Neural cell (in vitro differentiated cells): ENCODE results near the gene THTPA. TPM values are rescaled to one million over a fixed set of nuclear protein-coding genes. Genes with fewer than 3 reads are reported as not detected.
A peak's percentile ranks its signal among the peaks of the same experiment; 100 is the strongest.

Experiments
- H2AFZ ChIP-seq: fragments of 200-600, 300-800 bp; sonication (generic), shearing (Covaris generic); 2 replicates; pipeline ENCODE4 v1.6.0; 2014; ENCODE audit warnings: low read depth, mild to moderate bottlenecking, antibody characterized with exemption, low read length, moderate library complexity
- H3F3A ChIP-seq: fragments of 200-600 bp; shearing (Covaris generic); 2 replicates; pipeline ENCODE4 v1.6.1; 2016; ENCODE audit warnings: mild to moderate bottlenecking, moderate library complexity, mixed read lengths, antibody characterized with exemption, low read length; ENCODE audit not compliant: insufficient read depth, poor library complexity, severe bottlenecking
- H3K27ac ChIP-seq: fragments of 200-600, 300-800 bp; sonication (generic), shearing (Covaris generic); 2 replicates; pipeline ENCODE4 v1.5.1; 2014; ENCODE audit warnings: mild to moderate bottlenecking, low read length, moderate library complexity
- H3K27me3 ChIP-seq: fragments of 300-800, 200-600 bp; sonication (generic), shearing (Covaris generic); 2 replicates; pipeline ENCODE4 v1.6.0; 2014; ENCODE audit warnings: mild to moderate bottlenecking, low read depth, low read length, moderate library complexity; ENCODE audit not compliant: insufficient read depth
- H3K36me3 ChIP-seq: fragments of 300-800, 200-600 bp; sonication (generic), shearing (Covaris generic); 2 replicates; pipeline ENCODE4 v1.5.1; 2014; ENCODE audit warnings: mild to moderate bottlenecking, antibody characterized with exemption, low read length, moderate library complexity; ENCODE audit not compliant: insufficient read depth
- H3K4me2 ChIP-seq: fragments of 300-800, 200-600 bp; sonication (generic), shearing (Covaris generic); 2 replicates; pipeline ENCODE4 v1.6.0; 2014; ENCODE audit warnings: mild to moderate bottlenecking, low read length
- H3K4me3 ChIP-seq: fragments of 300-800, 200-600 bp; sonication (generic), shearing (Covaris generic); 2 replicates; pipeline ENCODE4 v1.5.1; 2014; ENCODE audit warnings: mild to moderate bottlenecking, low read length, moderate library complexity
- H3K79me2 ChIP-seq: fragments of 200-600 bp; shearing (Covaris generic); replicated peaks from 2 replicates; pipeline ENCODE4 v1.6.0; 2014; ENCODE audit warnings: mild to moderate bottlenecking, low read length, moderate library complexity; ENCODE audit not compliant: insufficient read depth
- H3K9ac ChIP-seq: fragments of 300-800, 200-600 bp; sonication (generic), shearing (Covaris generic); 2 replicates; pipeline ENCODE4 v1.6.1; 2016; ENCODE audit warnings: mild to moderate bottlenecking, low read length, mixed read lengths
- H3K9me2 ChIP-seq: fragments of 200-600 bp; shearing (Covaris generic); 2 replicates; pipeline ENCODE4 v1.6.1; 2016; ENCODE audit warnings: mild to moderate bottlenecking, low read length, mixed read lengths; ENCODE audit not compliant: insufficient read depth
- H3K9me3 ChIP-seq: fragments of 200-600, 300-800 bp; sonication (generic), shearing (Covaris generic); 2 replicates; pipeline ENCODE4 v1.6.1; 2016; ENCODE audit warnings: mild to moderate bottlenecking, mixed run types, low read length, moderate library complexity, mixed read lengths
- H4K20me1 ChIP-seq: fragments of 200-600 bp; shearing (Covaris generic); 2 replicates; pipeline ENCODE4 v1.6.1; 2016; ENCODE audit warnings: mild to moderate bottlenecking, mixed run types; ENCODE audit not compliant: insufficient read depth
- CTCF ChIP-seq: fragments of 450-650 bp; IDR thresholded peaks from 2 replicates; pipeline ENCODE4 v1.5.1; 2014; ENCODE audit warnings: antibody characterized with exemption, mild to moderate bottlenecking, moderate library complexity; ENCODE audit not compliant: poor library complexity, severe bottlenecking
- EP300 ChIP-seq: fragments of 450-650 bp; conservative IDR thresholded peaks from 2 replicates; pipeline ENCODE4 v1.6.1; 2014; ENCODE audit warnings: antibody characterized with exemption, mild to moderate bottlenecking, moderate library complexity; ENCODE audit not compliant: poor library complexity, severe bottlenecking
- EZH2 ChIP-seq: fragments of 200-600, 300-800 bp; shearing (Covaris generic), sonication (generic); IDR thresholded peaks from 2 replicates; pipeline ENCODE4 v1.6.1; 2014; ENCODE audit warnings: antibody characterized with exemption, low read length, borderline replicate concordance, mild to moderate bottlenecking; ENCODE audit not compliant: insufficient read depth, poor library complexity, severe bottlenecking
- MXI1 ChIP-seq: fragments of 450-650 bp; conservative IDR thresholded peaks from 2 replicates; pipeline ENCODE4 v1.6.1; 2014; ENCODE audit warnings: antibody characterized with exemption, mild to moderate bottlenecking; ENCODE audit not compliant: poor library complexity, severe bottlenecking
- POLR2AphosphoS5 ChIP-seq: IDR thresholded peaks from 2 replicates; pipeline ENCODE4 v1.6.1; 2012
- RAD21 ChIP-seq: fragments of 450-650 bp; conservative IDR thresholded peaks from 2 replicates; pipeline ENCODE4 v1.6.1; 2014; ENCODE audit warnings: antibody characterized with exemption, mild to moderate bottlenecking, moderate library complexity
- REST ChIP-seq: IDR thresholded peaks from 2 replicates; pipeline ENCODE4 v1.6.1; 2012; ENCODE audit warnings: borderline replicate concordance
- SMC3 ChIP-seq: fragments of 450-650 bp; conservative IDR thresholded peaks from 2 replicates; pipeline ENCODE4 v1.6.1; 2014; ENCODE audit warnings: antibody characterized with exemption, mild to moderate bottlenecking, moderate library complexity; ENCODE audit not compliant: poor library complexity
- TAF1 ChIP-seq: IDR thresholded peaks from 2 replicates; pipeline ENCODE4 v1.6.1; 2012; ENCODE audit warnings: low read depth
- polyA plus RNA-seq: library from polyadenylated mRNA; depleted of rRNA; stranded (reverse); fragments of >200 nt; gene quantifications from 2 replicates; pipeline ENCODE4 v1.2.3, GENCODE V29; 2014

Gene THTPA
- polyA plus RNA-seq, 1 donor from 2014 or later, result 51.3 TPM

GRCh38 chr14:23521785-23522640 lies 34.1 kb upstream of the THTPA start:
- no peaks in the 10 kb centered on the region for H4K20me1 ChIP-seq
- no peaks in the 10 kb centered on the region for H3K36me3 ChIP-seq
- H3K79me2 ChIP-seq, result no peaks in the 10 kb centered on the region
- H3K4me3 ChIP-seq, result no peak overlapping the region
- H2AFZ ChIP-seq, result no peak overlapping the region
- H3K9me3 ChIP-seq, result no peaks in the 10 kb centered on the region
- no peaks in the 10 kb centered on the region for H3K27me3 ChIP-seq
- H3F3A ChIP-seq, result no peaks in the 10 kb centered on the region
- no peak overlapping the region for H3K4me2 ChIP-seq
- no peak overlapping the region for H3K9ac ChIP-seq
- no peak for TF ChIP-seq SMC3
- no peak for TF ChIP-seq EP300
- peak; percentile 11 for TF ChIP-seq POLR2AphosphoS5
- no peak for TF ChIP-seq EZH2
- no peak overlapping the region for H3K27ac ChIP-seq
- H3K9me2 ChIP-seq, result no peaks in the 10 kb centered on the region

GRCh38 chr14:23522643-23523198 lies 33.4 kb upstream of the THTPA start:
- no peak overlapping the region for H3K4me2 ChIP-seq
- H3K4me3 ChIP-seq, result no peak overlapping the region
- H4K20me1 ChIP-seq, result no peaks in the 10 kb centered on the region
- H3K79me2 ChIP-seq, result no peaks in the 10 kb centered on the region
- H3K9me3 ChIP-seq, result no peaks in the 10 kb centered on the region
- H3K27ac ChIP-seq, result no peak overlapping the region
- H2AFZ ChIP-seq, result no peak overlapping the region
- H3K36me3 ChIP-seq, result no peaks in the 10 kb centered on the region
- TF ChIP-seq EP300 (no peak), TAF1 (no peak), MXI1 (no peak), REST (no peak), EZH2 (no peak), RAD21 (no peak), SMC3 (no peak), POLR2AphosphoS5 (no peak), CTCF (no peak)
- no peaks in the 10 kb centered on the region for H3K27me3 ChIP-seq
- H3K9ac ChIP-seq, result no peak overlapping the region
- H3K9me2 ChIP-seq, result no peaks in the 10 kb centered on the region
- H3F3A ChIP-seq, result no peaks in the 10 kb centered on the region
